HG03342 (cell line): ENCODE measurements around the gene FOXI1.
"Not testable (repeated sequence)": the region's sequence is repeated elsewhere in the genome, so short reads cannot be mapped to it uniquely, and the experiment has no call there.

ENCODE experiments used
- ATAC-seq: cut with Tn5 transposase; IDR thresholded peaks from one replicate; pipeline ENCODE4 v1.9.1; 2021; ENCODE audit warnings: mild to moderate bottlenecking, moderate library complexity; ENCODE audit not compliant: unreplicated experiment

FOXI1 gene

DNA sequence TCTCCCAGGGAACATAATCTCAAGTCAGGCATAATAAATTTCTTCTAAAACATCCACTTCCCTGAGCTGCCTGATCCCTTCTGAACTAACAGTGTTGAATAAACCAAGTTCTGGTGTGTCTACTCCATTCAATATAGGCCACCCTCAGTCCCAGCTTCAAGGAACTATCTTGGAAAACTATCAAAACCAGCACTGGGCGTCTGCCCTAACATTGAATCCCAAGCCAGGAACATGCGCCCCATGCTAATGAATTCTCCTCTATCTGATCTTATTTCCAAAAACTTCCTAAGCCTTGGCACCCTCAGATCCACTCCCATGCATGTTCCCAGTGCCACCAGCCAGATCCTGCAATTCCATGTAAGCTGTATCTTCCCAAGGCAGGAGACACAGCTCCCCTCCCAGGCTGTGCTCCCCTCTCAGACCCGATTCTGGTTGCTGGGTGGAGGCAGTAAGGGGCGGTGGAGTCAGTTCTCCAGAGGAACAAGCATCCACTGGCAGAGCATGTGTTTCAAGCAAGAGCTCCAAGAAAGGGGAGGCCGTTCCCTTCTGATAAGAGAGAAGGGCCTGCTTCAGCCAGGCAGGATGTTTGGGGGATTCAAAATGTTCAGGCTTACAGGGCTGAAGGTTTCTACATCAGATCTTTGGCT lies 13.1 kb upstream of the FOXI1 start:
- ATAC-seq, result no peak

DNA sequence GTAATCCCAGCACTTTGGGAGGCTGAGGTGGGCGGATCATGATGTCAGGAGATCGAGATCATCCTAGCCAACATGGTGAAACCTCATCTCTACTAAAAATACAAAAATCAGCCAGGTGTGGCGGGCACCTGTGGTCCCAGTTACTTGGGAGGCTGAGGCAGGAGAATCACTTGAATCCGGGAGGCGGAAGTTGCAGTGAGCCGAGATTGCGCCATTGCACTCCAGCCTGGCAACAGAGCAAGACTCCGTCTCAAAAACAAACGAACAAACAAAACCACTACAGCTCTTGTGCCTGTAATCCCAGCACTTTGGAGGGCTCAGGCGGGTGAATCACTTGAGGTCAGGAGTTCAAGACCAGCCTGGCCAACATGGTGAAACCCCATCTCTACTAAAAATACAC lies 11.4 kb upstream of the FOXI1 start:
- not testable (repeated sequence) for ATAC-seq

DNA sequence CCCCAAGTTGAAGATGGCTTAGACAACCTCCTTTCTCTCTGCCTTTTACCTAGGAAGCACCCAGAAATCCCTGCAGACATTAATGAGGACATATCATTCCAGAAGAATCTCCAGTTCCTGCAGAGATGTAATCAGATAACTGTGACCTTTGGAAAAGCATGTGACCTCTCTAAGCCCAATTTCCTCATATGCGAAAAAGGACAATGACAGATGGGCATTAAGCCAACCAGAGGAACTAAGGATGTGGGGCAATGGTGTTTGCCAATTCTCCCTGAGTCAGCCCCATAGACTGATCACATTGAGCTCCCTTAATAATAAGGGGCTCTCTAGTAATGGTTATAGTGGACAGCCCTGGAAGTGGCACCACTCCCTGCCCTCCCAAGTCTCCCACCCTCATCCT lies 10.1 kb upstream of the FOXI1 start:
- ATAC-seq, result no peak

DNA sequence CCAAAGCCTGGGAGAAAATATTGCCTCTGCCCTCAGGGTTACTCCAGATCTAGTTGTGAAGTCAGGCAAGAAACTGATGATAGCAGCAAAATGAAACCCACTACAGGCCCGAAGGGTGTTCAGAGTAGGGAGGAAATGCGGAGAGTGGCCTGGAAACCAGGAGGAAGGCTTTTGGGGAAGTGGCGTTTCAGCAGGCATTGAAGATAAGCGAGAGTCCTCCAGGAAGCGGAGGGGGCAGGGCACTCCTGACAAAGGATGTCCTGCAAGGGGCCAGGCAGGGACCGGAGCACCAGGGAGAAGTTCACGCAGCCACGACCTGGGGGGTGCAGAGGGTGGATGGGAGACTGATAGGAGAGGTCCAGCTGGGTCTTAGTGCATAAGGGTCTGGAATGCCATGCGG lies 7.8 kb upstream of the FOXI1 start:
- no peak for ATAC-seq

DNA sequence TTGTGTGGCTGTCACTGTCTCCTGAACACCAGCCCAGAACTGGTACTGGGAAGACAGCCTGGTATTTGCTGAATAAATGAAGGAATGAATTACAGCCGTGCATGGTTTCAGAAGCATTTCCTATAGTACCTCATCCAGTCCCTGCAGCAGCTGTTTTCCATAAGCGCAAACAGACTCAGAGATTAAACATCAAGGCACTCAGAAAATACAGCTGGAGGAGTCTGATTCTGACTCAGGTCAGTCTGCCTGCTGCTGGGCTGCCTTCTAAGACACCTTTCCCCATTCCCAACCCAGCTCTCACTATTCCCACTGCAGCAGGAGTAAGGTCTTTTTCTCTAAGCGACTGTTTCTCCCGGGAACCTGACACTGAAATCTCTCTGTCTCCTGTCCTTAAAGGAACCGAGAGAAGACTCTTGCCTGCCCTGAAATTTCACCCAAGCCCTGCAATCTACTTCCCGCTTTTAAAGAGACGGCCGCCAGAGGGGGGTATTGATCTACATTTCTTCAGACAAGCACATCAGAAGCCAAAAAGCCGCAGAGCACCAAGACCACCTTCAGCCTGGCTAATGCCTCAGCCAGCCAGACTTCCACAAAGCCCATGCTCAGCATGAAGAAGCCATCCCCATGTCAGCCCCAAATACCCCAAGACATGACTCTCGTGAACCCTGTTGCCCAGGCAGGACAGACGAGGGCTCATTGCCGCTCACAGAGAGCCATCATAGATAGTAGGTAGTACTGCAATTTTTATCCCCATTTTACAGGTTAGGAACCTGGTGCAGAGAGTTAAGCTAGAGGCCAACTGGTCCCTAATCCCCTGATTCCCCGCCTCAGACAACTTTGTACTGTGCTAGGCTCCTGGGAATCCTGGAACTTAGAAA lies 5.4 kb upstream of the FOXI1 start:
- no peak for ATAC-seq

DNA sequence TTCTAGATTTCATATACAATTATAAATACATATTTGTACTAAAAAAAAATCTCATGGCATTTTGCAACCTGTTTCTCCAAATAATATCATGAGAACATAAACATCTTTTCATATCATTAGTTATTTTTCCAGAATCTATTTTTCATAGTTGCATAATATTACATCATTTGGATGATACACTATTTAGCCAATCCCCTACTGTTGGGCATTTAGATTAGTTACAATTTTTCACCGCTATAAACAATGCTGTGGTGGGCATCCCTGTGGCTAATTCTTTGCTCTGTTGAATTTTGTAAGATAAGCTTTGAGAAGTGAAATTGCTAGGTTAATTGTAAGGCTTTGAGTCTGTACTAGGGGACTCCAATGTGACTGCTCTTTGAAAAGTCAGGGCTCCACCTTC lies 2.2 kb upstream of the FOXI1 start:
- no peak for ATAC-seq

DNA sequence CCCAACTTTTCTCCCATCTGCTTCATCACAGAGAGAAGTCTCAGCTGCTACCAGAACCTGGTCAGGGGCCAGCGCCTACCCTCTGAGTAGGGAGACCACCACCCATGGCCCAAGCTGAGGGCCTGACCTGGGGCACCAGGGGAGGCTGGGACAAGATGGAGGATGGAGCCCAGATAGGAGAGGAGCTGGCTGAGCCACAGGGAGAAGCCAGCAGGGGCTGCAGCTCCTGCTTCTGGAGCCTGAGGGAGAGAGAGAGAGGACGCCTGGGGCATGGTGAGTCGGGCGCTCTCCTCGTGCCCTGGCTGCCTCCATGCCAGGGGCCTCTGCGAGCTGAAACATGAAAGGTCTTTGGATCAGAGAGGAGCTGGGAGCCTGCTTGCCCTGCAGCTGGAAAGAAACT lies 1.4 kb upstream of the FOXI1 start:
- no peak for ATAC-seq

DNA sequence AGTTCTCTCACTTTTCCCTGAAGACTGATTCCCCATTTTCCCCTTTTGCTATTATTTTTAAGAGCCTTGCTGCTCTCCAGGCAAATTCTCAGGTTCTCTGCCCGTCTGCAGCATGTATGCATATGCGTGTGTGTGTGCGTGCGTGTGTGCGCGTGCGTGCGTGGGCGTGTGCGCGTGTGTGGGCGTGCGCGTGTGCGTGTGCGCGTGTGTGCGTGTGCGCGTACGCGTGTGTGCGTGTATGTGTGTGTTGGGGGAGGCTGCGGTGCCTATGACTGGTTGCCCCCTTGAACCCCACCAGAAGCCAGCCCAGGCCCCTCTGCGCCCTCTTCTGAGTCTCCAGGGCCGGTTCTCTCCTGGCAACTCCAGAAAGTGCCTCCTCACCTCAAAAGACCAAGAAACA lies 987 bp upstream of the FOXI1 start:
- no peak for ATAC-seq

DNA sequence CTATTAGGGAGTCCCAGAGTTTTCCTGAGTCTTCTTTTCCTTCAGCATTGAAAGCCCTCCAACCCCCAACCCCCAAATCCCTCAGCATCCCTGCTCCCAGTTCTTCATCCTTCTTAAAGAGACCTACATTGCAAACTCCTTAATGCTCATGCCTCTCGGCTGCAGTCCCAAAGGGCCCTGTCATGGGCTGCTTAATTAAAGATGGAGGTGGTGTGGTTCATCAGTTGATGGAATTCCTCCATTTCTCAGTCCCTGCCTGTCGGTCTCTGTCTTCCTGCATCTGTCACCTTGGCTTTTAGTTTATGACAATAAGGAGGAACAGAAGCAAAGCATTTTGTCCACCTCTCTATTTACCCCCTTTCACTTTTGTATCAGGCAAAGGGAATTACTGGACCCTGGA lies 2.0 kb downstream of the FOXI1 start:
- ATAC-seq, result no peak

DNA sequence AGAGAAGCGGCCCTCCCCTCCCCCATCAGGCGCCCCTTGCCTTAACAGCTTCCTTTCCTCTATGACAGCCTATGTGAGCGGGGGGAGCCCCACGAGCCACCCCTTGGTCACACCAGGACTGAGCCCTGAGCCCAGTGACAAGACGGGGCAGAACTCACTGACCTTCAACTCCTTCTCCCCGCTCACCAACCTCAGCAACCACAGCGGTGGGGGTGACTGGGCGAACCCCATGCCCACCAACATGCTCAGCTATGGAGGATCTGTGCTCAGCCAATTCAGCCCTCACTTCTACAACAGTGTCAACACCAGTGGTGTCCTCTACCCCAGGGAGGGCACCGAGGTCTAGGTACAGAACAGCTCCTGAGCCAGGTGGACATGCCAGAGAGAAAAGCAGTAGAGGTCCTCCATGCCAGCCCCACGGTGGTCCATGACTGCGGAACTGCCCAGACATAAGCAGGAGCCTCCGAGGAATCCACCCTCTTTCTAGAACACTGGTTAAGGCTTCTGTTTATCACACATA lies 2.6 kb downstream of the FOXI1 start:
- no peak for ATAC-seq

DNA sequence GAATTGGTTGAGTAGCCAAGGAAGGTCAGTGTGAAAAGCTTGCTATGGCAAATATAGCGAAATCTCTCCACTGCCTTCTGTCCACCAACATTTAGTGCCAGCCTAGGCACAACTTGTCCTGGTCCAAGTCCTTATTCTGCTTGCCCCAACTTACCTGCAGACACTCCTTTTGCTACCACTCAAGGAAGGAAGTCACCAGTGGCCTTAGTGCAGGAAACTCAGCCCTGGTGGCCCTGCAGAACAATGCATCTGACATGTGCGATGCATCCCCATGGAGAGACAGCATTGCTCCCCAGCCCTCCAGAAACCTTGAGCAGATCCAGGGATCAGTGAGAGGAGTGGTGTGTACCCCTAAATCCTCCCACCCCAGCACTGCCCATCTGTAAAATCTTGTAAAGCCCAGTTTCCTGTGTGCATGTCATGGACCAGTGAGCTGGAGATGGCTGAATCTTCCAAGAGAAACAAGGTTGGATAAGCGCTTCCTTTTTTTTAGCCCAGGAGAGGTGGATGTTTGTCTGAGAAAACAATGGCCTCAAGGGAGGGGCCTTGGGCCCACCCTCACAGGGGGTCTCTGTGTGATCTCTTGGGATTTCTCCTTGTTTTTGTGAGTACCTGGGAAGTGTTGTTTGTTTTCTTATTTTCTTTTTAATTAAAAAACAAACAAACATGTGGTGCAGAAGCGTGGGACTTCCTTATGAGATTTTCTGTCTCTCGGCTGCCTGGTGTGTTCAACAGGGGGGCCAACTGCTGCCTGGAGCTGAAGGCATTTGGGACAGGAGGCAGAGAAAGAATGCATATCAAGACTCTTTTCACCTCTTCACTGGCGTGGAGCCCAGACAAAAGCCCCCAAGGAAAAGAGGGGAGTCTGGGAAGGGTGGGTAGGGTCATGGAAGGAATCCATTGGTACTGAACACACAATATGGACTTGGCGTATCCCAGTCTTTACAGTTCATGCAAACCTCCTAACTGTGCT lies 3.6 kb downstream of the FOXI1 start:
- no peak for ATAC-seq

DNA sequence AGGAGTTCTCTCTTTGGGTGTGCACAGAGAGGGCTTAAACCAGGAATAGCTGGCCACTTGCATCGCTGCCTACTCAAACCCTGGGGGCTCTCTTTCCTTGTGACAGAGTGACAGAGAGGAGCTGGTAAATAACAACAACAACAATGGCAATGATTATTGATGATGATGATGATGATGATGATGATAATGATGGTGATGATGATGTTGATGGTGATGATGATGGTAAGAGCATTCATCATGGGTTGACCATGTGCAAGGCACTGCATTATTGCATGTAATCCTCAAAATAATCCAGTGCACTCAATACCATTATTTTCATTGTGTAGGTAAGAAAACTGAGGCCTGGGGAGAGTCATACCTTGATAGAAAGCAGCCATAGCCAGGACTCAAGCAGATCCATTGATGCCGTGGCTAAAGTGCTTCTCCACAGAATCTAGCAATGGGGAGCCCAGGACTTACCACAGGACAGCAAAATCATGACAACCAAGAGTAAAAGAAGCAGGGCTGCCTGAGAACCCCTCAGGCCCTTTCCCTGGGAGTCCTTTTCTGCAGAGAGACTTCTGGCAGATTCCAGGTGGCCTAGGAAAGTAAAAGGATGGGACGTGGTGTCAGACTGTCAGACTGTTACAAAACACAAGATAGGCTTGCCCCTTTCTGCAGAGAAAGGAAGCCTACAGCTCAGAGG lies 4.8 kb downstream of the FOXI1 start:
- ATAC-seq, result no peak

DNA sequence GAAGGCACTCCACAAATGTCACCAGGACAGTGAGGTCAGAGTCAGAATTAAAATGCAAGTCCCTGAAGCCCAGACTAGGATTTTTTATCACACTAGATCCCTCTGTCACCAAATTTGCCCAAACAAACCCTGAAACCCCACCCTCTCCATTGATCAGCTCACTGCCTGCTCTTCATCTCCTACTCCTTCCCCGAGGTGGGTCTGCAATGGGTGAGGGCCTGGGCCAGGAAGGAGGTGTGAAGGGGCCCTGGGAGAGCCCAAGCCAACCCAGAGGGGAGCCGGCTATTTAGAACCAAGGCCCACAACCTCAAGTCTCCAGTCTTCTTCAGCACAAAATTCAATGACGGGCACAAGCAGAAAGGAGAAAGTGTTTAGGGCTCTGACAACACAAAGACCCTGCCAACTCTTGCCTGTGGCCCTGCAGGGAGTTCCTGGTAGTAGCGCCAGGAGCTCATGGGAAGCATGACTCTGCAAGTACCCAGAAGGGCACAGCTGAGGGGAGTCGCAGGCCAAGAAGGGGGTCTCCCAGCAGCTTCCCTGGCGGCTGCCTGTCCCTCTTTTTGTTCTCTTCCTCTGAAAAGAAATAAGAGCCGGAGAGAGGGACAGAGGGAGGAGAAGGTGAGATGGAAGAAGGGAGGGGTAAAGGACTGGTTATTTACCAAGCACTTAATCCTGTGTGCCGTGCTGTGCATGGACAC lies 5.5 kb downstream of the FOXI1 start:
- no peak for ATAC-seq

DNA sequence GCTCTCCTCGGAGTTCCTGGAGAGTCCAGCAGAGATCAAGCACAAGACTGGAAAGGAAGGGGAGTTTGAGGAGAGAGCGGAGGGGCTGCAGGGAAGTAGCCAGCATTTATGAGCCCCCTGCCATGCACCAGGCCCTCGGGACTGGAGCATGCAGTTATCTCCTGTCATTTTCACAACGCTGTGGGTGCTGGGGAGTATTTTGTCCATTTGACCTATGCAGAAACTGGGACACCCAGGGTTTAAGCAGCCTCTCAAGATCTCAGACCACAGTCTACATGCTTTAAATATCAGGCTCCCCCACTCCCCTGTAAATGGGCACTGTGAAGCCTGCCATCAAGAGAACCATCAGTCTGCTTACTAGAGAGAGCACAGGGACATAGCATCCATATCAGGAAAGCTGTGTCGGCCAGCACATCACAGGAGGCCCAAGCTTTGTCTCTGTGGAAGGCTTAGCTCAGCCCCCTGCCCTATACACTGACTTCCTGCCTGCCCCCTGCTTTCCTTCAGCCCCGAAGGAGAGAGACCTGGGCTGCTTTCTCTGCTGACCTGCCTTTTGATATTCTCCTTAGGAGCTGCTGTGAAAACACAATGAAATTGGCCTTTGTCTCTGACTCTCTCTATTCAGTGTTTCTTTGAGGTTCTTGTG lies 7.3 kb downstream of the FOXI1 start:
- no peak for ATAC-seq

DNA sequence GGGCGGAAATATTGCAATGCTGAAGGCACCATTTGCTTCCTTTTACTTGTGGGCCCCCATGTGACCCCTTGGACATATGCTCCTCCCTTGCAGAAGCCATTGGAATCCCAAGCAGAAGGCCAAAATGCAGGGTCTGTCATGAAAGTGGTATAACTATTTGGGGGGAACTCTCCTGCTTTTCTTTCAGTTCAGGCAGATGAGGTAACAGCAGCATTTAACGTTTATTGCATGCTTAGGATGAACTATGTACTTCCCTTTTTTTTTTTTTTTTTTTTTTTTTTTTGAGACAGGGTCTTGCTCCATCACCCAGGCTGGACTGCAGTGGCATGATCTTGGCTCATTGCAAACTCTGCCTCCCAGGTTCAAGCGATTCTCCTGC lies 7.8 kb downstream of the FOXI1 start:
- ATAC-seq, result no peak

DNA sequence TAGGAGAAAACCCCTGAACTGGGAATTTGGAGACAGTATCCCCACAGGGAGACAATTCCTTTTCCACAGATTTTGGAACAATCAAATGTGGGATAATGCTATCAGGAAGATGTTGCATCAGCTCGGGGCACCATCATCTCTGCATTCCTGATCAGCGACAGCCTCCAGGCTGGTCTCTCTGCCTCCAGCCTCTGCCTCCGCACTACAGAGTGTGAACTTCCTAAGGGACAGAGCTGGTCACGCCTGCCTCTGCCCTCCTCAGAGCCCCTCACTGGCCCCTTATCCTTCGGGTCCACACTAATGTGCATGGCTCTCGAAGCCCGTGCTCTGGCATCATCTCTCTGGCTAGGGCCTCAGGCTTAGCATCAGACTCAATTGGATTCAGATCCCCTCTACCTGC lies 8.6 kb downstream of the FOXI1 start:
- ATAC-seq, result no peak

DNA sequence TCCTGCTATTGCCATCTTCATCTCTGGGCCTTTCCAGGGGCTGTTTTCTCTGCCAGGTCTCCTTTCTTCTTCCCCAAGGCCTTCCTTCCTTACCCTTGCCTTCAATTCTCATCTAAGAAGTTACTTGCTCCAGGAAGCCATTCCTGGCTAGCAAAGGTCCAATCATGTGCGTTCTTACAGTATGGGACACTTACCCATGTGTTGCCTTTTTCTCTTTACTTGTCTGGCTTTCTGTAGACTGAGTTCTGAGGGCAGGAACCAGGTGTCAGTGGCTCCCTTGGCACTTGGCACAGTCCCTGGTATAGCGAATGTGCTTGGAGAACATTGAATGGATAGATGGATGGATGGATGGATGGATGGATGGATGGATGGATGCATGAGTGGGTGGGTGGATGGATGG lies 10.2 kb downstream of the FOXI1 start:
- ATAC-seq, result no peak

DNA sequence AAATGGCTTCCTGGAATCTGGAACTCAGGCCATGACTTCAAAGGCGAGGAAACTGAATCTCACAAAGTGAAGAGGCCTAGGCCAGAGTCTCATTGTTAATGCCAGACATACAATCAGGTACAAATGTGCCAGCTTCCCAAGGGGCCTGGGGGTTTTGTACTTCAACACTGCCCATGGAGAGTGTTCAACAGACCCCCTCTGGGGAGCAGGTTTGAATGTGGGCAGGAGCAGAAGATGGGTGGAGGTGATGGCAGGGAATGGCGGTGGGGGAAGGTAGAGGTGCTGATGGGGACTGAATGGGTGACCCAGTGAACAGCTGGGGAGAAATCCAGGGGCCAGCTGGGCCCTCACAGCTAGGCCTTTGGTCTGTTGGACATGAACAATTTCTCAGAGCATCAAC lies 12.0 kb downstream of the FOXI1 start:
- no peak for ATAC-seq

DNA sequence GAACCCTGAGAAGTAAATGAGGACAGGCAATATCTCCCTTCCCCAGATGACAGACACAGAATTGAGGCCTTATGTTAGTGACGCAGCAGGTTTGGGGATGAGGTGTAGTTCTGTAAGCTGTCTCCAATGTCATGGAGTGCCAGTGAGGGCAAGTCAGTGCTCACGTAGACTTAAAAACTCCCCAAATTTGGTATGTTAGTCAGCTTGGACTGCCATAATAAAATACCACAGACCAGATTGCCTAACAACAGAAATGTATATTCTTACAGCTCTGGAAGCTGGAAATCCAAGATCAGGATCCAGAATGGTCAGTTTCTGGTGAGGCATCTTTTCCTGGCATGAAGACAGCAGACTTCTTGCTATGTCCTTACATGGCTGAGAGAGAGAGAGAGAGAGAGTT lies 14.9 kb downstream of the FOXI1 start:
- ATAC-seq, result no peak

DNA sequence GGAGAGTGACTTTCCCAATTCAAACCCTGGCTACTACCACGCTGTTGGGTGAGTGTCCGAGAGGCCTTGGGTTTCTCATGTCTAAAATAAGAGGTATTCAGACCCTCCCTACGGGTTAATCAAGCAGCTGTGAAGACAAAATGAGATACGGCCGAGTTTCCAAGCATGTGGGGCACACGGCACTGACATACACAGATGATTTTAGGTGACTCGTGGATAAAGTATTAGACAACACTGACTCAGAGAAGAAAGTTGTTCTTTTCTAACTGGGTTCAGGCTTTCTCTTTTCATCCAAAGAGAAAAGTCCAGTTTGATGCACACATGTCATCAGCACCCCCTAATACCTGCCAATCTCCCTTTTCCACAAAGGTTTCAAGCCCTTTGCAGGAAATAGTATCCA lies 15.6 kb downstream of the FOXI1 start:
- ATAC-seq, result no peak
